Measurements from ENCODE around the gene OLFM3. TPM values are rescaled to one million over a fixed set of nuclear protein-coding genes. Genes with fewer than 3 reads are reported as not detected.

Gene OLFM3
- total RNA-seq, 1 donor from 2014 or later: not detected

- DNase-seq (ENCODE audit: low spot score): no peak
Observed at GRCh38 chr1:101846820-101847219, 149.9 kb downstream of the OLFM3 start.

- no peak for DNase-seq (ENCODE audit: low spot score)
Observed at GRCh38 chr1:101843160-101843559, 153.6 kb downstream of the OLFM3 start.

GRCh38 chr1:101841824-101842223 is 154.9 kb downstream of the OLFM3 start:
- DNase-seq (ENCODE audit: low spot score): no peak

GRCh38 chr1:101835988-101836387 is 160.7 kb downstream of the OLFM3 start:
- no peak for DNase-seq (ENCODE audit: low spot score)

- no peak for DNase-seq (ENCODE audit: low spot score)
Observed at GRCh38 chr1:101833312-101833711, 163.4 kb downstream of the OLFM3 start.

GRCh38 chr1:101826416-101826815 is 170.3 kb downstream of the OLFM3 start:
- no peak for DNase-seq (ENCODE audit: low spot score)

DNA sequence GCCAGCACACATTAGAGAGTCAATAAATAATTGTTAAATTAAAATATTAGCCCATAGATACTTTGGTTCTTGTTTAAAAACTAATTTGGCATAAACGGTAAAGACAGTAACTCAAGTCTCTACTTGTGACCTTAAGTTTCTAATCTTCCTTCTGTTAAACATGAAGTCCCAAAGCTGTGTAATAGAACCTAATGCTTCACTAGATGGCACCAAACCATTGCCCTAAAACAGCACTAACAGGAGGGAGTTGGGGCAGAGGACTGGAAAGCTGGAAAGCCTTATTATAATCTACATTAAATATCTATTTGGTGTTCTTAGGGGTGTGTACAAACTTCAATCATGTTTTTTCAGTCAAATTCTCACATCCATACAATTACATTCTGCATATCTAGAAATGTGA is 176.7 kb downstream of the OLFM3 start:
- DNase-seq (ENCODE audit: low spot score): no peak

DNA sequence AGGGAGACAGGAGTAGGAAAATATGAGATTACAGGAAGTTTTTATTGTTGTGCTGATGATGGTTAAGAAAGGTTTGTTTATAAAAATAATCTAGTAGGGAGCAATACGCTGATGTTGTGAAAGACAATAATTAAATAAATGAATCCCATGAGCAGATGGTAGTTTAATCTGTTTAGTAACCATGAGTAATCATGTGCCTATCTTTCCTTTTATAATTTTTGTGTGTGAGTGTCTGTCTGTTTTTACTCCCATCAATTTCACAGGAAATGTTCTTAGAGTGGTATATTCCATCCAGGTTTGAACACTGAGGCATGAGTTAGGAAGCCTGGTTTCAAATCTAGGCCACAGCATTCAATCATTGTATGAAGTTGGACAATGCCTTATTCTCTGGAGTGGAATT is 180.5 kb downstream of the OLFM3 start:
- DNase-seq (ENCODE audit: low spot score): no peak

GRCh38 chr1:101798417-101798816 is 198.3 kb downstream of the OLFM3 start:
- DNase-seq (ENCODE audit: low spot score): no peak

GRCh38 chr1:101797722-101798121 is 199.0 kb downstream of the OLFM3 start:
- no peak for DNase-seq (ENCODE audit: low spot score)

GRCh38 chr1:101781201-101781831 is 215.4 kb downstream of the OLFM3 start:
- DNase-seq (ENCODE audit: low spot score): no peak

DNA sequence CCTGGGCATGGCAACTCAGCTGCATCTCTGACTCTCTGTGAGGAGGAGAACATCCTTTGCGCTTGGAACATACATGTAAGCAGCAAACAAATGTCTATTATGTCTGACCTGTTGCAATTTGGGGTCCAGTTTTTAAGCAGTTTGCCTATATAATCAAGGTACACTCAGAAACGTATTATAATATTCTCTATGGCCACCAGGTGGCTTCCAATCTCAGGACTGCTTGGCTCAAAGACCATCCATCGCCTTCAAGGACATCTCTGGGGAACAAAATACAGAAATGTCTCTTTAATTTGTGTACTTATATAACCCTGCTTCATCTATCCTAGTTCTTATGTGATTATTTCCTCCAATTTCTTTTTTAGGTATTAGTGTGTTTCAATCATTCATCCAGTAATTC is 227.2 kb downstream of the OLFM3 start:
- DNase-seq (ENCODE audit: low spot score): no peak

DNA sequence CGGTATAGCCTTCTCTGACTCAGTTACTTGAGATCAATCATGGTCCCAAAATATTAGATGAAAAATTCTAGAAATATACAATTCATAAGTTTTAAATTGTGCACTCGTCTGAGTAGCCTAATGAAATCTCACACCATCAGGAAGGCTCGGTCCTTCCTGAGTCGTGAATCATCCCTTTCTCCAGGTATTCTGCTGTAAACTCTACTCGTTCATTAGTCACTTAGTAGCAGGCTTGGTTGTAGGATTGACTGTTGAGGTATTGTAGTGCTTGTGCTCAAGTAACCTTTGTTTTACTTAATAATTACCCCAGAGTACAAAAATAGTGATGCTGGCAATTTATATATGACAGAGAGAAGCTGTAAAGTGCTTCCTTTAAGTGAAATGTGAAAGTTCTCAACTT is 238.7 kb downstream of the OLFM3 start:
- DNase-seq (ENCODE audit: low spot score): no peak

DNA sequence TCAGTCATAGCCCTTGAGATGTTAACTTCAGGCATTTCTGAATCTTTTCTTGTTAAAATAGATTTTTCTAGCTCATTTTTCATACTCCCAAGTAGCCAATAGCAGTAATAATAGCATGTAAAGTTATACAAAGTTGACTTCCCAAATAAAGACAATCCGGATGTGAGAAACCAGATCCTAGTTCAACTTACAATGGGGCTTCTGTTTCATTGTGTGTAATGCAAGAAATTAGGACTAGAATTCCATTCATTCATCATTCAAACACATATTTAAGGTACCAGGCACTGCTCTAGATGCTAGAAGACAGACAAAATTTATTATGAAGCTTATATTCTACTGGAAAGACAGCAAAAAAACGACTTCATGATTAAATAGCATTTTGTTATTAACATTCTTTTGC is 240.3 kb downstream of the OLFM3 start:
- DNase-seq (ENCODE audit: low spot score): no peak

All from ureter (tissue), 1 donor.